SU-DHL-6 (cell line): ENCODE results near the gene CLPTM1L.

Experiments used
- EZH2phosphoT487 ChIP-seq: fragments of 200-600 bp; sonication (generic), shearing (Covaris generic); conservative IDR thresholded peaks from 2 replicates; pipeline ENCODE4 v1.6.1; 2018; ENCODE audit warnings: mild to moderate bottlenecking, antibody characterized with exemption, low read length, moderate library complexity, mixed read lengths
- TF ChIP-seq, protein P1 (sequence below): fragments of 200-600 bp; sonication (generic); IDR thresholded peaks from one replicate; pipeline ENCODE4 v1.5.1; 2017; ENCODE audit warnings: antibody characterized with exemption, mild to moderate bottlenecking, low read length, moderate library complexity; ENCODE audit not compliant: insufficient read depth, poor library complexity, severe bottlenecking

DNA sequence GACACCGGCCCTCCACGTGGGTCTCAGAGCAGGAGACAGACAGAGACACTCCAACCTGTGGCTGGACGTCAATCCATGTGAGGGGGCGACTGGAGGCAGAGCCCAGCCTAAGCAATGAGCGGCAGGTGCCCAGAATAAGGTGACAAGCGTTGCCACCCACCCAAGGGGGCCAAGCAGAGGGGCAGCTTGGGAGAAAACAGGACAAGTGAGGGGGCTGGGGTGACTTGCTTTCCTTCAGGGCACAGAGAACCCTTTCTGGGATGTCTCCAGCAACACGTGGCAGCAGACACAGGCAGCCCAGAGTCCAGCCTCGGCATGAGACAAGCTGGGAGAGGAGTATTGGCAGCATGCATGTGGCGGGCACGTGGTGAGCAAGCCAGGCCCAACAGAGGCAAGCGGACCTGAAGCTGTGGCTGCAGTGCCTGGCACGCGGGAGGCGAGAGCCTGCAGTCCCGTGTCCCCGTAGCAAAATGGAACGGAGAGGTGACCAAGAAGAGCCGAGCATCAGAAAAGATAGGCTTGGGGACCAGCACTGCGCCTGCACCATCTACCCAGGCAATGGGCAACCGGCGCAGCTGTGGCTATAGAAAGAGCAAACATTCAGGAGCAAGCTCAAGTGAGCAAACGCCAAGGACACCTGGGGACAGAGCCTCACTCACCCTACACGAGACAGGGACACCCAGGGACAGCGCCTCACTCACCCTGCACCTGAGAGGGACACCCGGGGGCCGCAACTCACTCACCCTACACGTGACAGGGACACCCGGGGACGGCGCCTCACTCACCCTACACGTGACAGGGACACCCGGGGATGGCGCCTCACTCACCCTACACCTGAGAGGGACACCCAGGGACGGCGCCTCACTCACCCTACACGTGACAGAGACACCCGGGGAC lies 56.2 kb downstream of the CLPTM1L start:
- TF ChIP-seq, protein P1, sequence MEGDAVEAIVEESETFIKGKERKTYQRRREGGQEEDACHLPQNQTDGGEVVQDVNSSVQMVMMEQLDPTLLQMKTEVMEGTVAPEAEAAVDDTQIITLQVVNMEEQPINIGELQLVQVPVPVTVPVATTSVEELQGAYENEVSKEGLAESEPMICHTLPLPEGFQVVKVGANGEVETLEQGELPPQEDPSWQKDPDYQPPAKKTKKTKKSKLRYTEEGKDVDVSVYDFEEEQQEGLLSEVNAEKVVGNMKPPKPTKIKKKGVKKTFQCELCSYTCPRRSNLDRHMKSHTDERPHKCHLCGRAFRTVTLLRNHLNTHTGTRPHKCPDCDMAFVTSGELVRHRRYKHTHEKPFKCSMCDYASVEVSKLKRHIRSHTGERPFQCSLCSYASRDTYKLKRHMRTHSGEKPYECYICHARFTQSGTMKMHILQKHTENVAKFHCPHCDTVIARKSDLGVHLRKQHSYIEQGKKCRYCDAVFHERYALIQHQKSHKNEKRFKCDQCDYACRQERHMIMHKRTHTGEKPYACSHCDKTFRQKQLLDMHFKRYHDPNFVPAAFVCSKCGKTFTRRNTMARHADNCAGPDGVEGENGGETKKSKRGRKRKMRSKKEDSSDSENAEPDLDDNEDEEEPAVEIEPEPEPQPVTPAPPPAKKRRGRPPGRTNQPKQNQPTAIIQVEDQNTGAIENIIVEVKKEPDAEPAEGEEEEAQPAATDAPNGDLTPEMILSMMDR, result no peak
- no peak for TF ChIP-seq EZH2phosphoT487
